Jurkat, Clone E6-1 (cell line): ENCODE data around the gene CDH20.

Source experiments
- DNase-seq: peaks from one replicate; pipeline ENCODE4 v3.0.0-alpha.2; 2011; ENCODE audit warnings: low read depth, low spot score
- H3K4me3 ChIP-seq: 2 replicates; pipeline ENCODE4 v1.5.1; 2011; ENCODE audit warnings: mild to moderate bottlenecking, low read length, control low read depth, moderate library complexity

Gene CDH20

DNA sequence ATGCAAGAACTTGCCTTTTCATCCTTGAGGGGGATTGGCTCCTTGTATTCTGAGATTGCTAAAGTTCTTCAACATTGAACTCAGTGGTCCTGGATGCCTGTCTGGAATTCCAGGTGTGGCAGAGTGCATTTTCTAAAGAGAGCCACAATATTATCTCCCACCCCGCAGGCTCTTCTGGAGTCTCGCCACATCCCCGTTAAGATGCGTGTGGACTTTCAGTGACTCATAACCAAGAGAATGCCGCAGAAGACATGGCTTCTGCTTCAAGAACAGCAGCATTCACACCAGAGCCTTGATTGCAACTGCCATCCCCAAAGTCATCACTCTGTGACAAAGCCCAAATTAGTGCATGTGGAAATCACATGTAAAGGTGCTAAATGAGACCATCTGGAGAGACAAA lies 142.7 kb downstream of the CDH20 start:
- no peak for DNase-seq

DNA sequence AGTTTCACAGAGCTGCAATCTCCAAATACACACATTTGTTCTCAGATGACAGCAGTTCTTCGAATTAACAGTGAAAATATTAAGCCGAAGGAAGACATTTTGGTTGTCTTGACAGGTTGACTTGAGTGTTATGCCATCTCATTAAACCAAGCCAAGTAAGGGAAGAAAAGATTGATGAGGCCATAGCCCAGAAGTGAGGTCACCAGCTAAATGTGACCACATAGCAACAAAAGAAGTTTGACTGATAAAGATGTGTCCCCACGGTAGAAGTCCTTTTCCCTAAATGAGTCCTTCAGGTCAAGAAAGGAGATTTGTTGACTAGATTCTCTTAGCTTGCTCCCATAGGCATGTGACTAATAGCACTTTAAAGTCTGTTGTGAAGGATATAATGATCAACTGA lies 156.1 kb downstream of the CDH20 start:
- no peak for DNase-seq
- H3K4me3 ChIP-seq: no peak overlapping the region

More for the DNA sequence above, 142.7 kb downstream of the CDH20 start:
- no peak overlapping the region for H3K4me3 ChIP-seq

DNA sequence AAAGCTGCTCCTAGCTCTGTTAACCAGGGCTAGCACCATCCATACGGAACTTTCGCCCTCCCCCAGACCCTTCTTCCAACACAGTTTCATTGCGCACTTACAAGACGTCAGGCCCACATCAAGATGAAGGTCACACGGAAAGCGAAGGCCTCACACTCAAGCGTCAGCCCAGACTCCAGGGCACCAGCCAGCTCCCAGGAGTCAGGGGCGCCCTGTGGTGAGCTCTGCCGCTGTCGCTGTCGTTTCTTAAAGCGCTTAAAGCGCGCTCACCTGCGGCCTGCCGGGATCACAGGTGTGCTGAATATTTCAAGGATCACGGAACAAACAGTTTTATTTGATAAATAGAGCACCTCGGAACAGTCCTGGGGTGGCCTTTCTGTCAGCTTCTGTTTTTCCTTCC lies 163.1 kb downstream of the CDH20 start:
- DNase-seq: no peak

DNA sequence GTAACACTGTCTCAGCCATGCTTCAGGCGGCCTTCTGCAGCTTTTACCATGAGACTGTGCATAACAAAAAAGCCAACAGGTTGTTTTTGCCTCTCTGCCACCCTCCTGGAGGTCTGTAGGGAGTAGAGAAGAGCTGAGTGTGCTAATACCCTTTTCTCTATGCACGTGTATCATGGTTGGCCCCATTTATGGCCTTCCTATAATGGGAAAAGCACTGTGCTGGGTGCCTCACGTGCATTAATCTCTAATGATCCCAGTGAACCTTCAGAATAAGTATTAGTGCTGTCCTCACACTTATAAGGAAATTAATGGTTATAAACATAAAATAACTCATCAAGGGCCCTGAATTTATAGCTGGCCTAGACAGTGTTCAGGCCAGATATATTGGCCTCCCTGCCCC lies 164.2 kb downstream of the CDH20 start:
- H3K4me3 ChIP-seq: no peak overlapping the region
- DNase-seq: no peak

More for the DNA sequence above, 163.1 kb downstream of the CDH20 start:
- no peak overlapping the region for H3K4me3 ChIP-seq

DNA sequence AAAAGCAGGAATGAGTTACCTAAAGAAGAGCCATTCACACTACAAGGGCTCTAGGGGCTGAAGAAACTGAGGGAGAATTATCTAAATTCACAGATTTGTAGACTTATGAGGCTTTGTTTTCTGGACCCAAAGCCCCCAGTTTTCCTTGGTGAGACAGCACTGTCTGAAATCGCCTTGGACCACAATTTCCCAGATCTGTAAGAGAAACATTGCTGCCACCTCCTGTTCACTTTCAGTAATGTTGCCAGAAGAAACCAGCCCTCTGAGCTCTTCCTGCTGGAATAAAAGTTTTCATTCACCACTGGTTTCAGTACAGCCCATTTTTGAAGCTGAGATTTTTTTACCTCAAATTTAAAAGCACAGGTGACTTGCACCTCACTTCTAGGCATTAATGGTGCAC lies 169.2 kb downstream of the CDH20 start:
- DNase-seq: peak; percentile 40
- no peak overlapping the region for H3K4me3 ChIP-seq

DNA sequence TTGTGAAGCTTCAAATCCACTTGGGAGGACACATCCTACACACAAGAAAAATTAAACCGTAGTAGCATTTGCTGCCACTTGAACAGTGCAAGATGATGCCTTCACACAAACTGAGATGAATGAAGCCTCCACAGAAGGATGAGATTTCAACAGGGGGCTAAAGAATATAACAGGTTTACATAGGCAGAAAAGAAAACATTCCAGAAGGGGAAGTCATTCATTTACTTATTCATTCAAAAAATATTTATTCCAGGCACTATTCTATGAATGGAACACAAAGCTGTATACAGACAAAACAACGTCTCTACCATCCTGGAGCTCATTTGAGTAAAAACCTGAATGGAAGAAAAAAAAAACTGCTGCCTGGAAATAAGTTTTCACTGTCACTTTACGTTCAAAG lies 170.5 kb downstream of the CDH20 start:
- no peak for DNase-seq
- H3K4me3 ChIP-seq: no peak overlapping the region

DNA sequence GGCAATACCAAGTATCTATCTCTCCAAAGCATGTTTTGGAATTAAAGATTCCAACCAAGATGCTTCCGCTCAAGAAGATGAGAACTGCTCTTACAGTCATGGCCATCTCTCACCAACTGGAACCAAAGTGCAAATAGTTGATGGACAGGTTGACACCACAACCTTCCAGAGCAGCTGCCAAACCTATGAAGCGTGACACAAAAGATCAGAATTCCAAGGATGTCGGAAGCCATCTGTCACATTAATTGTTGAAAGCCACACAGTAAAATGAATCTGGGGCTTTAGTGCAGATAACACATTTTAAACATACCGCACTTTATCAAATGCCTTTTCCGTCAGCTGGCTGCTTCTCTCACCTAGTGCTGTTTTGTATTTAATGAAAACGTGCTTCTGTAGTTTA lies 195.7 kb downstream of the CDH20 start:
- no peak for DNase-seq
- H3K4me3 ChIP-seq: no peak overlapping the region

DNA sequence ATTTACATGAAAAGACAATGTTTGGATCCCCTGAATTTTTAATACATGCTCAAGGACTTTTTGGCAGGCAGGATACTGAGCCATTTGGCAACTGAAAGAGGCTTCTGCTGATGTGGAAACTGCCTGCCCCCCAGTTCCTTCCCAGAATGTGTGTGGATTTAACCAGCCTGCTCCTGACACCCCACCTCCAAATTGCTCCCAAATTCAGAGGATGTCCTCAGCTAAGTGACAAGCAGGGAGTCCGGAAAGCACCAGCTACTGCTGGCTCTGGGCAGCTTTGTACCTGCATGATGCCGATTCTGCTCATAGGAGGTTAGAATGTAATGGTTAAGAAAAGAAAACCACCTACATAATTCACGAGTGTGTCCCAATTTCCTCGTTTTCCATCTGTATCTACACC lies 197.5 kb downstream of the CDH20 start:
- no peak for DNase-seq
- no peak overlapping the region for H3K4me3 ChIP-seq

DNA sequence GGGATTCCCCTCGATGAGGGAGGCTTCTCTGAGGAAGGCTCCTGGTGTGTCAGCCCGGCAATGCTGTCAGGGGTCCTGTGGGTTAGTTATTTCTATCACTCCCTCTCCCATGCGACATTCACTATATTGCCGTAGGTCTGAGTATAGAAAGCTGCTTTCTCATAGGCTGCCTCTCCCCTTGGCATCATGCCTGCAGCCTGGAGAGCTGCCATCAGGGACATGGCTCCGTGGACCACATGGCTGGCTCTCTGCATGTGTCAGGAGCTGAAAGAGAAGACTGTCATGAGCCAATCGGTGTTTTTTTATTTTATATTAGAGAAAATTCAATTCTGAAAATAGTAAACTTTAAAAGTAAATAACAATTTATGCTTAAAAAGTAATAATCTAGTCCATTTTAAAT lies 198.0 kb downstream of the CDH20 start:
- DNase-seq: no peak
- no peak overlapping the region for H3K4me3 ChIP-seq

DNA sequence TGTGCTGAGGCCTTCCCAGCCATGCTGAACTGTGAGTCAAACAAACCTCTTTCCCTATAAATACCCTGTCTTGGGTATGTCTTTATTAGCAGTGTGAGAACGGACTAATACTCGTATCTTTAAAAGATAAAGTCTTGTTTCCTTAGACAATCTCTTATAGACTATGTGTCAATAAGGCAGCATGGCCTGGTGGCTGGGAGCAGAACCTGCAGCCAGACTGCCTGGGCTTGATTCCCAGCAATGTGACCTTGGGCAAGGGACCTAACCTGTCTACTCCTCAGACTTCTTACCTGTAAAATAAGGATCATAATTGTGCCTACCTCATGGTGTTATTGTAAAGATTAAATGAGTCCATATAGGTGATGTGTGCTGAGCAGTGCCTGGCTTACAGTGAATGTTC lies 198.7 kb downstream of the CDH20 start:
- no peak overlapping the region for H3K4me3 ChIP-seq
- DNase-seq: no peak

DNA sequence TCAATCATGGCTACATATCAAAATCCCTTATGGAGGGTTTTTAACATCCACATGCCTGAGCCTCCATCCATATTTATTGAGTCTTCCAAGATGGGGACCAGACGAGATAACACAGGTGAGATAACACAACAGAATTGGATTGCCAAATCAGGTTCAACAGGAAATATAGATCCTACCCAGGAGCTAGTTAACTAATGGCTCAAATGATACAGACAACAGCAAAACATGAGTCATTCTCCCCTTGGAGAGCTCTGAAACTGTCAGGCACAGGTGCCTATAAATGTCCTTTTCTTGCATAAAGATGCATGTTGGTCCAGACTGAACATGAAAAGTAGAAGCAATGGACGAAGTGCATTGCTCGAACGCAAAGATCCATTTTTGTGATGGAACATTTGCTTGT lies 202.2 kb downstream of the CDH20 start:
- H3K4me3 ChIP-seq: no peak overlapping the region
- no peak for DNase-seq

DNA sequence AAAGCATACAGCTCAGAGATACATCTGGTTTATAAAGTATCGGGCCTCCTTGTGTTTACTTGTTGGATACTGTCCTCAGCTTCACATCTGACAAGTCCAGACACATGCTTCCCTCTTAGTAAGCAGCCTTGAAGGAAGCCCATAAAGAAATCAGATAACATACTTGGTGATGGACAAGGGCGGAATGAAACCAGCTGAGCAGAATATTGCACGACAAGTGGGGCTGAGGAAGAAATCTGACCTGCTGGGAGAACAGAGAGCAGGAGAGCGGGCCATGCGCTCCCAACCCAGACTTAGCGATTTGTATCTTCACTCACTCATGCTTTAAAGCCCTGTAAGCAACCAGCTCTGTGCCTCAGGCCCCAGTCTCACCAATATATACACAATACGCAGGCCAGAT lies 208.4 kb downstream of the CDH20 start:
- DNase-seq: no peak
- H3K4me3 ChIP-seq: no peak overlapping the region

DNA sequence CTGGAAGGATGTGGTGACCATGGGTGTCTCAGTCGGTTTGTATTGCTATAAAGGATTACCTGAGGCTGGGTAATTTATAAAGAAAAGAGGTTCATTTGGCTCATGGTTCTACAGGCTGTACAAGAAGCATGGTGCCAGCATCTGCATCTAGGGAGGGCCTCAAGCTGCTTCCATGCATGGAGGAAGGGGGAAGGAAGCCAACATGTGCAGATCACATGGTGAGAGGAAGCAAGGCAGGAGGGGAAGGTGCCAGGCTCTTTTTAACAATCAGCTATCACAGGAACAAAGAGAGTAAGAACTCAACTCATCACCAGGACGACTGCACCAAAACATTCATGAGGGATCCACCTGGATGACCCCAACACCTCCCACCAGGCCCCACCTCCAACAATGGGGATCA lies 209.4 kb downstream of the CDH20 start:
- no peak overlapping the region for H3K4me3 ChIP-seq
- no peak for DNase-seq

DNA sequence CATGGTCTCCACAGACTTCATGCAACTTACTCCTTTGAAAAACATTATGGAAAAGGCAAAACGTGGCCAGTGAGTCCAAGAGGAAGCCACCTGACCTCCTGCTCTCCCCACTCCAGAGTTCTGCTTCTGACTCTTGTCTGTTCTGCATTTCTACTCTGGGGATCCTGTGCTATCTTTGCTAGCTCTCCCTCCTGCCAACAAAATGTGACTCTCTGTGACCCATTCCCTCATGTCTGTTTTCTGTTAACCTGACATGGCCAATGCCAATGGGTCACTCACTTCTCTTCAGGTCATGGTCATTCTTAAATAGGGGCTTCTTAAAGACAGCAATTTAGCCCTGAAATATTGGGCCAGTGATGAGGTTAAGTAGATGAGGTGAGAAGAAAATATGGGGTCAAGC lies 210.3 kb downstream of the CDH20 start:
- no peak for DNase-seq
- H3K4me3 ChIP-seq: no peak overlapping the region

DNA sequence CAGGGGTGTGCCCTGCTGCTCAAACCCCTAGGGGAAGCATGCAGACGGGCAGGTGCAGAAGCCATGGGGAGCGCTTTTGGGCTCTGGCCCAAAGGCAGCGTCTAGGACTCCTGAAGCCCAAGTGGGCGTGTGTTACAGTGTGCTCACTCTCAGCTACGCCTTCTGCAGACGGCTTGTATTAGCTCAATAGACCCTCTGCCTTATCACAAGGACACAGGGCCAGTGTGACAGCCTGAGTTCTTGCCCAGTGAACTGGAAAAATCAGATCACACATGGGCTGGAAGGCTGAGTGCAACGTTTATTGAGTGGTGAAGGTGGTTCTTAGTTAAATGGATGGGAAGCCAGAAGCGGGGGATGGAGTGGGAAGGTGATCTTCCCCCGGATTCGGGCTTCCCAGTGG lies 210.9 kb downstream of the CDH20 start:
- H3K4me3 ChIP-seq: no peak overlapping the region
- DNase-seq: no peak

DNA sequence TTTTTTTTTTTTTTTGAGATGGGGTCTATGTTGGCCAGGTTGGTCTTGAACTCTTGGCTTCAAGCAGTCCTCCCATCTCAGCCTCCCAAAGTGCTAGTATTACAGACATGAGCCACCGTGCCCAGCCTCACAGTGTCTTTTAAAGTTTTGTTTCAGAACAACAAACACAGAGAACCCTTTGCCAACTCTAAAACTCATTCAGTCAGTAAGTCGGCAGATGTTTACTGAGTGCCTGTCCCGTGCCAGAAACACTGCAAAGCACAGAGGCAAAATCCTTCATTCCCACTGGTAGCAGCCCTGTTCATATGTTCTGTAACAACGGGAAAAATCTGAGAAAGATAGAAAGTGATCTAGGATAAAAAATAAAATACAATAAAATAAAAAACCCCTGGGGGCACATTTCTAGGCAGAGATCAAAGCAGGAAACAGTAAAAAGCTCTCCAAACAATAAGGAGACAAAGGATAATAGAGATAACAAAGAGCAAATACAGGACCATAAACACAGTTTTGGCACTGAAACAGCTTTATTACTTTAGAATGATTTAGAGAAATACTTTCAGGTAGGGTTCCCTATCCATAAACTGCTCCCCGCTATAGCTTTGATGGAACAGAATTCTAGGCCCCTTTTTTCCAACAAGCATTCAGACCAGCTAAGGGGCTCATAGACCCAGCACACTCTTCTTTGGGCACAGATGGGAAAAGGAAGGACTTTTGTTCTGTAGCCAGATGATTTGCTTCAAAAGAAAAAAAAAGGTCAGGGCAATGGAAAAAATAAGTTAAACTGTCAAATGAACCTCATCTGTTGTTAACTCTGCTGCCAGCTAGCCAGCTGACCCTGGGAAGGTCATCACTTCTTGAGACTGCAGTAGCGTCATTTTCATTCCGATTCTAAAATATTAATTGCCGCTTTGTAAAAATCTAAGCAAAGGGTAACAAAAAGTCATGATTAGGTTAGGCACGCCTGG lies 212.3 kb downstream of the CDH20 start:
- no peak overlapping the region for H3K4me3 ChIP-seq
- no peak for DNase-seq

DNA sequence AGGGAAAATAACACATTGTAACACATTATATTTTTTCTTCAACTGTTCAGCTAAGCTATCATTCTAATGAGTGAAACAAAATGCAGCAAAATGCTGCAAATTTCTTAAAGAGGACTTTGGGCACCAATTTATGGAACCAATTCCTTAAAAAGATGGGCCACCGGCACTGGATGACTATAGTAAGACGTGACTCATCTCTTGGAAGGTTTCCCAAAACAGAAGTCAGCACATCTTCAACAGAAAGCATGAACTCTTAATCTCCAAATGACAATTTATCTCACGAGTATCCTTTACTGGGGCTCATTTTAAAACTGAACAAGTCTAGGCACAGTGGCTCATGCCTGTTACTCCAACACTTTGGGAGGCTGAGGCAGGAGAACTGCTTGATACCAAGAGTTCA lies 213.4 kb downstream of the CDH20 start:
- DNase-seq: no peak
- H3K4me3 ChIP-seq: no peak overlapping the region

DNA sequence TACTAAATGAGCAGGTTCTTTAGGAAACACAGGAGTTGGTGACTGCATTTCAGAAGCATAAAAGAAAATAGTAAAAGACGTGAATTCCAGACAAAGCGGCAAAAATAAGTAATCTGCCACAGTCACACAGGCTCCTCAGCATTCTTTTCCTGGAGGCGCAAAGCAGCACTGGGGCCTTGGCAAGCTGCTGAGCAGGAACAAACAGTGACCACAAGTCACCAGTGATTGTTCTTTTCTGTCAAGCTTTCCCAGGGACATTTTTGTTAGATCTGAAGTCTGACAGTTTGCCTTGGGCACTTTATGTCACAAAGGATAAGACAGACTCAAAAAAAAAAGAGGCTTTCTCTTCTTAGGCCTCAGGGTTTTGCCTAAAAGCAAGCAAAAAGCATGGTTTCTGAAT lies 216.2 kb downstream of the CDH20 start:
- no peak for DNase-seq
- H3K4me3 ChIP-seq: no peak overlapping the region

DNA sequence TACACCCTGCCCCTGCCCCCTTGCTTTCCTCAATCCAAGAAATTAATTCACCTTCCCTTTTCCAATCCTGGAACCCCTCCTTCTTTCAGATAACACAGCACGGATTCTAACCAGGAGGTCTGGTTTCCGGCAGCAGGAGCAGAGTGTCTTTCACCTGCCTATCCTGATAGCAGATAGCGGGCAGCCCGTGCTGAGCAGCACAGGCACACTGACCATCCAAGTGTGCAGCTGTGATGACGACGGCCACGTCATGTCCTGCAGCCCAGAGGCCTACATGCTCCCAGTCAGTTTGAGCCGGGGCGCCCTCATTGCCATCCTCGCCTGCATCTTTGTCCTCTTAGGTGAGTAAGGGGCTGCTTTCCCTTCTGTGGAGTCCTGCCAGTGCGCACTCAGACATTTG lies 216.7 kb downstream of the CDH20 start:
- H3K4me3 ChIP-seq: no peak overlapping the region
- DNase-seq: no peak

DNA sequence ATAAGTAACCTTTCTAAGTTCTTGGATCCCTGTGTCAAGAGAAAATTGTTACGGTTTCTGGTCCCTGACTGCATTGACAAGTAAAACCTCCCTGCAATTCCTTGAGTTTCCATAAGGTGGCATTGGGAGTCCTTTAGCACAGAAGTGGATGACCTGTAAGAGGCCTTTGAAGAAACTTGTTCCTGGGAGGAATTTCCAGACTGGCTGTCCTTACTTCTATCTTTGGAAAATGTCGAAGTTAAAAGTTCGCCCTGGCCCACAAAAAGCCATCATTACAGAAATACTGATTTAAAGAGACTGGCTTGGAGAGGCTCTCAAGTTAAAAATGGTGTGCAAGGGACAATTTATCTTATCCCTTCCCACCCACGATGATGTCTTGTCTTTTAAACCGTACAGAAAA lies 218.4 kb downstream of the CDH20 start:
- H3K4me3 ChIP-seq: no peak overlapping the region
- DNase-seq: peak; percentile 54

DNA sequence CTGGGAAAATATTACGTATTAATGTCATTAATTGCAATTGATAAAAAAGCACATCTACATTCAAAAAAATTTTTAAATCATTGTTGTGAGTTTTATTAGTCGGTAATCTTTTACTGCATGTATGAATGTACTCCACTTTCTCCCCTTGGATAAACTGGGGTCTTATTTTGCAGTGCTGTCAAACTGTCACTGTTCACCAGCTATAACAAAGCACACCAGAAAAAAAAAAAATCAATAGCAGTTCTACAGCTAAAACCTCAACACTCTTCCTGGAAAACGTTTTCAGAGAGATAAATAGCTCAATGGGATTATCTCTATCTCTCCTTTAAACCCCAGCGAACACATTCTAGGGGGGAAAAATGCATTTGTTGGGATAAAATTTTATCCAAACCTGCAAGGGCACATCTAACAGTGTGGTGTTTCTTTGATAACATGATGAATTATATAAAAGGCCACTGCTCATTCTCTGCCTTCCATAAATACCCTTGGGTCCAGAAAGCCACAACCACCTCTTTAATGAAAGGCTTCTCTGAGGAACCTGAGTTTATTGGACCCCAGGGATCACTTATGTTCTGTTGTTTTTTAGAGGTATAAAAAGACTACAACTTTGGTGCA lies 219.9 kb downstream of the CDH20 start:
- DNase-seq: no peak
- no peak overlapping the region for H3K4me3 ChIP-seq
